ENCODE results near the gene HRH2. TPM values are rescaled to one million over a fixed set of nuclear protein-coding genes. Genes with fewer than 3 reads are reported as not detected.

HRH2 gene
- total and polyA plus RNA-seq, 2 donors (not counting 1 experiment from before 2014, with no cell fraction given) = 0.46 TPM; not detected in 1

DNA sequence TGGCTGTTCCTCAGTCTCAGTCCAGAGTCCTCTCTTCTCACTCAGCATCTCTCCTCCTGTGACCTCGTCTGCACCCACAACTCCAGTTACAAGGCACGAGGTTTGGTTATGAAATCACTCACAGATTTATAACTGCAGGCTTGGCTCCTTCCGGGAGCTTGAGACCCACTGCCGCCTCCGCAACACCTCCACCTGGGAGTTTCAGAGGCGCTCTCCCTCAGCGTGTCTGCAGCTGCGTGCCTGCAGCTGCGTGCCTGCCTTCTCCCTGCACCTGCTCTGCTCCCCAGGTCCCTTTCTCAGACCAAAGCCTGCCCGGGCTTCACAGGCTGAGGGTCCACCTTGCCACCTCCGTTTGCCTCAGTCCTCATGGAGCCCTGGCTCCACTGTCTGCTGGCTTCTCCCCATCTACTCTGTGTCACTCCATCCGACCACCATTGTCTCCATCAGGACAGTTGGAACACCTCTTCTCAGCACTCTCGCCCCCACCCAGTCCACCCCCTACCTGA lies 51.5 kb downstream of the HRH2 start:
- Histone ChIP-seq H3K79me2 (ENCODE audit: control insufficient read depth, insufficient read depth, low read length) (no peaks in the 10 kb centered on the region), H4K20me1 (ENCODE audit: control insufficient read depth, insufficient read depth, low read length, poor library complexity, severe bottlenecking) (no peaks in the 10 kb centered on the region), H3K4me3 (ENCODE audit: control extremely low read depth in 1 of 5, extremely low read depth in 1 of 5, insufficient read depth in 1 of 5, low read depth in 2 of 5, low read length in 4 of 5) (no peak overlapping the region), H3K9me3 (ENCODE audit: control extremely low read depth in 1 of 3, control insufficient read depth in 2 of 3, insufficient read depth in 1 of 3, low read length in 2 of 3) (peaks cover 0 to 7% (median 0%) of the 10 kb centered on the region in 3 donors), H3K4me1 (ENCODE audit: control insufficient read depth in 2 of 2, insufficient read depth in 2 of 2, low read length in 2 of 2) (no peaks in the 10 kb centered on the region), H3K9ac (ENCODE audit: low read length) (no peak overlapping the region), H3K27ac (ENCODE audit: low read length in 2 of 2) (no peak overlapping the region), H3K27me3 (replicated peaks in 1 of 4; ENCODE audit: control extremely low read depth in 1 of 4, control insufficient read depth in 3 of 4, insufficient read depth in 4 of 4, low read length in 3 of 4) (no peaks in the 10 kb centered on the region), H3K4me2 (replicated peaks; ENCODE audit: low read depth, low read length, poor library complexity, severe bottlenecking) (no peak overlapping the region), H3K36me3 (replicated peaks in 1 of 2; ENCODE audit: control extremely low read depth in 1 of 2, control insufficient read depth in 1 of 2, extremely low read depth in 1 of 2, insufficient read depth in 2 of 2, low read length in 1 of 2) (no peaks in the 10 kb centered on the region), H2AFZ (ENCODE audit: insufficient read depth, low read depth, low read length, poor library complexity, severe bottlenecking) (no peak overlapping the region)
- WGBS (ENCODE audit: insufficient coverage) = 87% methylated on average over 13 of the region's 13 CpGs
- ChIA-PET POLR2A (no interaction called here), CTCF (no interaction called here)
- Mint-ChIP-seq H3K27me3 (peaks cover 15% of the 10 kb centered on the region), H3K9me3 (ENCODE audit: insufficient read depth) (no peaks in the 10 kb centered on the region), H3K27ac (no peak overlapping the region), H3K4me3 (no peak overlapping the region), H3K4me1 (no peaks in the 10 kb centered on the region)
- intact Hi-C loops (cut with micrococcal nuclease) = no loop called here
- DNase-seq (no peak), ATAC-seq (ENCODE audit: low read depth) (no peak)
- no peak for TF ChIP-seq EZH2 (IDR thresholded peaks at IDR 0.05; ENCODE audit: borderline replicate concordance, insufficient read depth, low read depth, low read length, poor library complexity, severe bottlenecking)
- TF ChIP-seq CTCF (IDR thresholded peaks at IDR 0.05) = no peak

GRCh38 chr5:175710326-175710725 lies 52.5 kb downstream of the HRH2 start:
- TF ChIP-seq CTCF (IDR thresholded peaks at IDR 0.05) (no peak), EZH2 (IDR thresholded peaks at IDR 0.05; ENCODE audit: borderline replicate concordance, insufficient read depth, low read depth, low read length, poor library complexity, severe bottlenecking) (no peak)
- Histone ChIP-seq H3K4me2 (replicated peaks; ENCODE audit: low read depth, low read length, poor library complexity, severe bottlenecking) (no peak overlapping the region), H3K27me3 (replicated peaks in 1 of 4; ENCODE audit: control extremely low read depth in 1 of 4, control insufficient read depth in 3 of 4, insufficient read depth in 4 of 4, low read length in 3 of 4) (no peaks in the 10 kb centered on the region), H3K4me3 (ENCODE audit: control extremely low read depth in 1 of 5, extremely low read depth in 1 of 5, insufficient read depth in 1 of 5, low read depth in 2 of 5, low read length in 4 of 5) (no peak overlapping the region), H3K9ac (ENCODE audit: low read length) (no peak overlapping the region), H4K20me1 (ENCODE audit: control insufficient read depth, insufficient read depth, low read length, poor library complexity, severe bottlenecking) (no peaks in the 10 kb centered on the region), H3K27ac (ENCODE audit: low read length in 2 of 2) (no peak overlapping the region), H3K36me3 (replicated peaks in 1 of 2; ENCODE audit: control extremely low read depth in 1 of 2, control insufficient read depth in 1 of 2, extremely low read depth in 1 of 2, insufficient read depth in 2 of 2, low read length in 1 of 2) (no peaks in the 10 kb centered on the region), H3K4me1 (ENCODE audit: control insufficient read depth in 2 of 2, insufficient read depth in 2 of 2, low read length in 2 of 2) (no peaks in the 10 kb centered on the region), H2AFZ (ENCODE audit: insufficient read depth, low read depth, low read length, poor library complexity, severe bottlenecking) (no peak overlapping the region), H3K9me3 (ENCODE audit: control extremely low read depth in 1 of 3, control insufficient read depth in 2 of 3, insufficient read depth in 1 of 3, low read length in 2 of 3) (peaks cover 0 to 15% (median 0%) of the 10 kb centered on the region in 3 donors), H3K79me2 (ENCODE audit: control insufficient read depth, insufficient read depth, low read length) (no peaks in the 10 kb centered on the region)
- Mint-ChIP-seq H3K4me1 (no peaks in the 10 kb centered on the region), H3K9me3 (ENCODE audit: insufficient read depth) (no peaks in the 10 kb centered on the region), H3K27ac (no peak overlapping the region), H3K27me3 (peaks cover 23% of the 10 kb centered on the region), H3K4me3 (no peak overlapping the region)
- WGBS (ENCODE audit: insufficient coverage) = 89% methylated on average over 6 of the region's 6 CpGs
- no peak for ATAC-seq (ENCODE audit: low read depth)
- CTCF ChIA-PET = no interaction called here
- POLR2A ChIA-PET = no interaction called here
- intact Hi-C loops (cut with micrococcal nuclease) = no loop called here
- no peak for DNase-seq
